Right atrium auricular region (tissue), 2 donors: Measurements from ENCODE around the gene GRP. TPM values are rescaled to one million over a fixed set of nuclear protein-coding genes. Genes with fewer than 3 reads are reported as not detected.

ENCODE experiments used
- DNase-seq: peaks from one replicate; pipeline ENCODE4 v3.0.0-alpha.2; 2019; ENCODE audit warnings: low spot score
- H3K27ac ChIP-seq, 2 donors: fragments of 200-600 bp; sonication (generic); 1 replicate in 1 of 2; 2 replicates in 1 of 2; pipeline ENCODE4 v1.5.1; 2016 to 2019
- H3K27me3 ChIP-seq, 2 donors: fragments of 200-600 bp; sonication (generic); one replicate each; pipeline versions ENCODE4 v1.5.1 to v1.6.0; 2017 to 2019
- H3K36me3 ChIP-seq: fragments of 200-600 bp; sonication (generic); one replicate; pipeline ENCODE4 v1.5.1; 2016
- H3K4me1 ChIP-seq, 2 donors: fragments of 200-600 bp; sonication (generic); one replicate each; pipeline versions ENCODE4 v1.5.1 to v1.6.0; 2017 to 2019
- H3K4me3 ChIP-seq, 2 donors: fragments of 200-600 bp; sonication (generic); 1 replicate in 1 of 2; 2 replicates in 1 of 2; pipeline ENCODE4 v1.5.1; 2017 to 2019; ENCODE audit warnings: mild to moderate bottlenecking in 1 of 2, moderate library complexity in 1 of 2
- H3K9me3 ChIP-seq, 2 donors: fragments of 200-600 bp; sonication (generic); one replicate each; pipeline ENCODE4 v1.5.1; 2019
- CTCF ChIP-seq, 2 donors: fragments of 200-600 bp; sonication (generic); IDR thresholded peaks; one replicate each; pipeline ENCODE4 v1.5.1; 2019; ENCODE audit warnings: antibody characterized with exemption in 2 of 2
- total RNA-seq, 2 donors: library from RNA; depleted of rRNA; stranded (reverse); fragments of >200 nt; gene quantifications; one replicate each; pipeline ENCODE4 v1.1.0, GENCODE V29; 2016

Gene GRP
- total RNA-seq, 2 donors from 2014 or later = not detected

- Histone ChIP-seq H3K9me3 (no peaks in the 10 kb centered on the region), H3K4me3 (no peak overlapping the region), H3K36me3 (no peaks in the 10 kb centered on the region), H3K27me3 (peaks cover 16 to 55% of the 10 kb centered on the region in 2 donors), H3K4me1 (peaks cover 0 to 31% of the 10 kb centered on the region in 2 donors), H3K27ac (no peak overlapping the region)
- no peak for DNase-seq
- TF ChIP-seq CTCF (IDR thresholded peaks at IDR 0.05) = no peak
Observed at GRCh38 chr18:59266459-59266858, 46.5 kb downstream of the GRP start.

- Histone ChIP-seq H3K36me3 (no peaks in the 10 kb centered on the region), H3K27ac (no peak overlapping the region), H3K9me3 (no peaks in the 10 kb centered on the region), H3K4me3 (no peak overlapping the region), H3K4me1 (peaks cover 0 to 34% of the 10 kb centered on the region in 2 donors), H3K27me3 (peaks cover 19 to 60% of the 10 kb centered on the region in 2 donors)
- TF ChIP-seq CTCF (IDR thresholded peaks at IDR 0.05) = no peak
- no peak for DNase-seq
Observed at GRCh38 chr18:59266886-59267502, 47.0 kb downstream of the GRP start.

- H3K4me3 ChIP-seq = no peak overlapping the region
- H3K27me3 ChIP-seq = peaks cover 21 to 66% of the 10 kb centered on the region in 2 donors
- no peaks in the 10 kb centered on the region for H3K36me3 ChIP-seq
- no peak overlapping the region for H3K27ac ChIP-seq
- H3K9me3 ChIP-seq = no peaks in the 10 kb centered on the region
- TF ChIP-seq CTCF (IDR thresholded peaks at IDR 0.05) = no peak
- H3K4me1 ChIP-seq = peaks cover 0 to 40% of the 10 kb centered on the region in 2 donors
- no peak for DNase-seq
Observed at GRCh38 chr18:59267503-59268126, 47.7 kb downstream of the GRP start.

- no peak for TF ChIP-seq CTCF (IDR thresholded peaks at IDR 0.05)
- no peak overlapping the region for H3K4me3 ChIP-seq
- H3K27ac ChIP-seq = no peak overlapping the region
- H3K9me3 ChIP-seq = no peaks in the 10 kb centered on the region
- peaks cover 23 to 72% of the 10 kb centered on the region in 2 donors for H3K27me3 ChIP-seq
- H3K36me3 ChIP-seq = no peaks in the 10 kb centered on the region
- peaks cover 0 to 46% of the 10 kb centered on the region in 2 donors for H3K4me1 ChIP-seq
- no peak for DNase-seq
Observed at GRCh38 chr18:59268127-59268720, 48.3 kb downstream of the GRP start.

GRCh38 chr18:59268721-59269562, 49.0 kb downstream of the GRP start:
- Histone ChIP-seq H3K9me3 (no peaks in the 10 kb centered on the region), H3K4me3 (peak overlapping the region in 1 of 2 donors; percentile 25), H3K27me3 (peaks cover 31 to 76% of the 10 kb centered on the region in 2 donors), H3K4me1 (peaks cover 0 to 53% of the 10 kb centered on the region in 2 donors), H3K27ac (no peak overlapping the region), H3K36me3 (no peaks in the 10 kb centered on the region)
- TF ChIP-seq CTCF (IDR thresholded peaks at IDR 0.05) = no peak
- no peak for DNase-seq
